Right ventricle myocardium inferior (tissue), 1 donor: Measurements from ENCODE around the gene SETD3. TPM values are rescaled to one million over a fixed set of nuclear protein-coding genes. Genes with fewer than 3 reads are reported as not detected.

Source experiments
- ATAC-seq: fragments of 200-7000 bp; cut with Tn5 transposase; one replicate; pipeline ENCODE4 v1.9.1; 2020; ENCODE audit warnings: mild to moderate bottlenecking, moderate library complexity
- DNase-seq: peaks from one replicate; pipeline ENCODE4 v3.0.0; 2021; ENCODE audit errors: missing footprints
- intact Hi-C: fragments of 100-400 bp; cut with DNase I; formaldehyde crosslinking; loops from one replicate; pipeline ENCODE4 v1.11.0; 2022
- long read RNA-seq: library from polyadenylated mRNA; unstranded; transcript quantifications from one replicate; pipeline ENCODE4 v2.0.0, GENCODE V29; 2021
- total RNA-seq: library from RNA; stranded (reverse); fragmentation: NEBNext Ultra II Directional; extraction: Animal tissue kit (Norgen Biotek cat#: 25700); gene quantifications from one replicate; pipeline ENCODE4 v1.2.1, GENCODE V29; 2021
- donor health status: DM: no; HTN: yes; CAD: no; lungs with severe emphysema.

Gene SETD3
- 97.2 TPM for total RNA-seq
- long read RNA-seq, transcript SETD3-202 (13 exons, 2,878 nt): major isoform, 69 of 88 reads
- long read RNA-seq, partial matches to known transcripts: 9 of 88 reads
- long read RNA-seq, other reads (novel, unspliced or antisense): 9 of 88 reads

- ATAC-seq (no peak), DNase-seq (peak; percentile 84)
- intact Hi-C loops: no loop called here
Observed at GRCh38 chr14:99479906-99480869, at the start of gene SETD3. SETD3 (minus strand) TSS chr14:99480859; CDS start chr14:99465805, 15,054 bp downstream.

GRCh38 chr14:99529899-99530298, 49.2 kb upstream of the SETD3 start:
- intact Hi-C loops: no loop called here
- ATAC-seq: no peak

GRCh38 chr14:99527427-99528076, 46.9 kb upstream of the SETD3 start:
- DNase-seq (peak; percentile 42), ATAC-seq (no peak)
- intact Hi-C loops: no loop called here

More at GRCh38 chr14:99529899-99530298, 49.2 kb upstream of the SETD3 start:
- no peak for DNase-seq

GRCh38 chr14:99527026-99527425, 46.4 kb upstream of the SETD3 start:
- ATAC-seq (no peak), DNase-seq (no peak)
- intact Hi-C loops: no loop called here

- DNase-seq: no peak
- ATAC-seq: no peak
- intact Hi-C loops: no loop called here
Observed at GRCh38 chr14:99525699-99526080, 45.0 kb upstream of the SETD3 start.

- ATAC-seq: no peak
- intact Hi-C loops: loop anchor here (5.0 kb wide), 1 partner anchor 37 kb away; no protein-coding TSS in a partner anchor
- peak; percentile 59 for DNase-seq
Observed at GRCh38 chr14:99524804-99525698, 44.4 kb upstream of the SETD3 start.

GRCh38 chr14:99524091-99524661, 43.5 kb upstream of the SETD3 start:
- ATAC-seq: no peak
- DNase-seq: peak; percentile 34
- intact Hi-C loops: loop anchor here (5.0 kb wide), 1 partner anchor 38 kb away; no protein-coding TSS in a partner anchor

- ATAC-seq (no peak), DNase-seq (peak; percentile 23)
- intact Hi-C loops: loop anchor here (5.0 kb wide), 1 partner anchor 39 kb away; no protein-coding TSS in a partner anchor
Observed at GRCh38 chr14:99523704-99524055, 43.0 kb upstream of the SETD3 start.

GRCh38 chr14:99522934-99523703, 42.5 kb upstream of the SETD3 start:
- ATAC-seq: no peak
- DNase-seq: peak; percentile 50
- intact Hi-C loops: loop anchor here (5.0 kb wide), 1 partner anchor 39 kb away; no protein-coding TSS in a partner anchor

- intact Hi-C loops: loop anchor here (5.0 kb wide), 1 partner anchor 40 kb away; no protein-coding TSS in a partner anchor
- ATAC-seq (no peak), DNase-seq (peak; percentile 73)
Observed at GRCh38 chr14:99522457-99522891, 41.8 kb upstream of the SETD3 start.

- no peak for ATAC-seq
- DNase-seq: peak; percentile 56
- intact Hi-C loops: loop anchor here (5.0 kb wide), 1 partner anchor 40 kb away; no protein-coding TSS in a partner anchor
Observed at GRCh38 chr14:99522025-99522401, 41.4 kb upstream of the SETD3 start.

GRCh38 chr14:99521176-99522024, 40.7 kb upstream of the SETD3 start:
- ATAC-seq: no peak
- peak; percentile 55 for DNase-seq
- intact Hi-C loops: loop anchor here (5.0 kb wide), 1 partner anchor 41 kb away; no protein-coding TSS in a partner anchor

- no peak for DNase-seq
- ATAC-seq: no peak
Observed at GRCh38 chr14:99520571-99521081, 40.0 kb upstream of the SETD3 start.

GRCh38 chr14:99519931-99520421, 39.3 kb upstream of the SETD3 start:
- no peak for ATAC-seq
- intact Hi-C loops: loop anchor here (5.0 kb wide), 1 partner anchor 42 kb away; no protein-coding TSS in a partner anchor
- no peak for DNase-seq

More at GRCh38 chr14:99520571-99521081, 40.0 kb upstream of the SETD3 start:
- intact Hi-C loops: loop anchor here (5.0 kb wide), 1 partner anchor 42 kb away; no protein-coding TSS in a partner anchor

GRCh38 chr14:99519347-99519881, 38.8 kb upstream of the SETD3 start:
- intact Hi-C loops: no loop called here
- DNase-seq (peak; percentile 53), ATAC-seq (no peak)
